Sigmoid colon (tissue), 7 donors: ENCODE data around the gene STAT4. TPM values are rescaled to one million over a fixed set of nuclear protein-coding genes. Genes with fewer than 3 reads are reported as not detected.

Experiments used
- DNase-seq: peaks from one replicate; pipeline ENCODE4 v3.0.0-alpha.2; 2019
- H3K27ac ChIP-seq, 4 donors: fragments of 200-600 bp; sonication (generic); one replicate each; pipeline ENCODE4 v1.5.1; 2016 to 2019; ENCODE audit warnings: mild to moderate bottlenecking in 1 of 4
- H3K27me3 ChIP-seq, 3 donors: fragments of 200-600 bp; sonication (generic); one replicate each; pipeline ENCODE4 v1.5.1; 2019; ENCODE audit warnings: mild to moderate bottlenecking in 1 of 3
- H3K36me3 ChIP-seq, 4 donors: fragments of 200-600 bp; sonication (generic); one replicate each; pipeline ENCODE4 v1.5.1; 2016 to 2019
- H3K4me1 ChIP-seq, 4 donors: fragments of 200-600 bp; sonication (generic); one replicate each; pipeline ENCODE4 v1.5.1; 2017 to 2019
- H3K4me3 ChIP-seq, 4 donors: fragments of 200-600 bp; sonication (generic); one replicate each; pipeline ENCODE4 v1.5.1; 2017 to 2019; ENCODE audit warnings: mild to moderate bottlenecking in 2 of 4, moderate library complexity in 1 of 4
- H3K9me3 ChIP-seq, 4 donors: fragments of 200-600 bp in 3 of 4; sonication (generic) in 3 of 4; one replicate each; pipeline versions ENCODE4 v1.5.1 to v1.6.1; 2013 to 2019
- CTCF ChIP-seq, 4 experiments: fragments of 450-650 bp in 3 of 4; fragments of 200-600 bp in 1 of 4; IDR thresholded peaks; one replicate each; pipeline ENCODE4 v1.5.1; 2016 to 2019; ENCODE audit warnings: antibody characterized with exemption in 4 of 4, mild to moderate bottlenecking in 3 of 4, moderate library complexity in 2 of 4
- EP300 ChIP-seq, 4 donors: sonication (generic); formaldehyde crosslinking; IDR thresholded peaks; one replicate each; pipeline ENCODE4 v1.6.1; 2017; ENCODE audit warnings: antibody characterized with exemption in 4 of 4
- POLR2A ChIP-seq, 2 donors: fragments of 450-650 bp; IDR thresholded peaks; one replicate each; pipeline ENCODE4 v1.6.1; 2016; ENCODE audit warnings: antibody characterized with exemption in 2 of 2, mild to moderate bottlenecking in 2 of 2, moderate library complexity in 2 of 2
- POLR2AphosphoS5 ChIP-seq, 4 donors: sonication (generic); formaldehyde crosslinking; IDR thresholded peaks; one replicate each; pipeline ENCODE4 v1.6.1; 2017; ENCODE audit warnings: antibody characterized with exemption in 4 of 4
- WGBS, 2 donors: extraction: QIAGEN DNeasy Blood & Tissue Kit; methylation state at CpG; one replicate each; pipeline ENCODE4 v1.1.7; 2013; 5-methylcytosine and 5-hydroxymethylcytosine counted together
- intact Hi-C: fragments of 100-400 bp; cut with DNase I; formaldehyde crosslinking; loops from one replicate; pipeline ENCODE4 v1.15.1; 2023
- polyA plus RNA-seq, 3 donors: library from polyadenylated mRNA; stranded (reverse); fragments of 200-250 nt; gene quantifications; one replicate each; pipeline ENCODE4 v1.2.3, GENCODE V29; 2013
- total RNA-seq, 4 donors: library from RNA; depleted of rRNA; stranded (reverse); fragments of >200 nt; gene quantifications; one replicate each; pipeline ENCODE4 v1.1.0, GENCODE V29; 2016
- donor health status: healthy with polysubstance abuse.
- donor health status: Bipolar disorder and iron deficiency.
- donor health status: healthy.

Gene STAT4
- total and polyA plus RNA-seq, 7 donors = 0.46 to 4.6 (median 0.70) TPM; not detected in 1

- TF ChIP-seq POLR2A (IDR thresholded peaks at IDR 0.05) = no peak
- no peak for TF ChIP-seq CTCF (IDR thresholded peaks at IDR 0.05)
- no peak for TF ChIP-seq EP300 (IDR thresholded peaks at IDR 0.05)
- TF ChIP-seq POLR2AphosphoS5 (IDR thresholded peaks at IDR 0.05) = no peak
- Histone ChIP-seq H3K4me1 (no peaks in the 10 kb centered on the region), H3K9me3 (no peaks in the 10 kb centered on the region), H3K27me3 (no peaks in the 10 kb centered on the region), H3K27ac (no peak overlapping the region), H3K36me3 (no peaks in the 10 kb centered on the region), H3K4me3 (no peak overlapping the region)
- WGBS, 2 donors = 81 to 91% methylated on average over 1 of the region's 1 CpG
- DNase-seq = no peak
- intact Hi-C loops = no loop called here
Observed at GRCh38 chr2:191195021-191195420, 44.2 kb upstream of the STAT4 start.

GRCh38 chr2:191190861-191191552 lies 40.2 kb upstream of the STAT4 start:
- no peaks in the 10 kb centered on the region for H3K4me1 ChIP-seq
- intact Hi-C loops = no loop called here
- TF ChIP-seq CTCF (IDR thresholded peaks at IDR 0.05) (no peak), EP300 (IDR thresholded peaks at IDR 0.05) (no peak), POLR2A (IDR thresholded peaks at IDR 0.05) (no peak), POLR2AphosphoS5 (IDR thresholded peaks at IDR 0.05) (no peak)
- WGBS, 2 donors = 95 to 96% methylated on average over 5 of the region's 5 CpGs
- no peaks in the 10 kb centered on the region for H3K9me3 ChIP-seq
- H3K27me3 ChIP-seq = no peaks in the 10 kb centered on the region
- DNase-seq = no peak
- H3K4me3 ChIP-seq = no peak overlapping the region
- no peak overlapping the region for H3K27ac ChIP-seq
- no peaks in the 10 kb centered on the region for H3K36me3 ChIP-seq

- Histone ChIP-seq H3K4me3 (no peak overlapping the region), H3K9me3 (no peaks in the 10 kb centered on the region), H3K4me1 (no peaks in the 10 kb centered on the region), H3K27ac (no peak overlapping the region), H3K27me3 (no peaks in the 10 kb centered on the region), H3K36me3 (no peaks in the 10 kb centered on the region)
- 96 to 99% methylated on average over 2 of the region's 2 CpGs for WGBS, 2 donors
- intact Hi-C loops = no loop called here
- no peak for TF ChIP-seq EP300 (IDR thresholded peaks at IDR 0.05)
- no peak for TF ChIP-seq POLR2AphosphoS5 (IDR thresholded peaks at IDR 0.05)
- TF ChIP-seq POLR2A (IDR thresholded peaks at IDR 0.05) = no peak
- no peak for TF ChIP-seq CTCF (IDR thresholded peaks at IDR 0.05)
- DNase-seq = no peak
Observed at GRCh38 chr2:191190435-191190834, 39.6 kb upstream of the STAT4 start.

- no peak for DNase-seq
- Histone ChIP-seq H3K27ac (no peak overlapping the region), H3K36me3 (no peaks in the 10 kb centered on the region), H3K9me3 (no peaks in the 10 kb centered on the region), H3K4me3 (no peak overlapping the region), H3K27me3 (no peaks in the 10 kb centered on the region), H3K4me1 (no peaks in the 10 kb centered on the region)
- TF ChIP-seq EP300 (IDR thresholded peaks at IDR 0.05) (no peak), CTCF (IDR thresholded peaks at IDR 0.05) (no peak), POLR2A (IDR thresholded peaks at IDR 0.05) (no peak), POLR2AphosphoS5 (IDR thresholded peaks at IDR 0.05) (no peak)
- intact Hi-C loops = no loop called here
- 89 to 94% methylated on average over 8 of the region's 8 CpGs for WGBS, 2 donors
Observed at GRCh38 chr2:191189112-191189635, 38.4 kb upstream of the STAT4 start.
